Measurements from ENCODE around the gene COG2. TPM values are rescaled to one million over a fixed set of nuclear protein-coding genes. Genes with fewer than 3 reads are reported as not detected.
"Not testable (repeated sequence)": the region's sequence is repeated elsewhere in the genome, so short reads cannot be mapped to it uniquely, and the experiment has no call there.

COG2 gene
- total RNA-seq, 2 donors from 2014 or later: 45.3 to 53.5 TPM

GRCh38 chr1:230651235-230651634, 9.0 kb downstream of the COG2 start:
- intact Hi-C loops (cut with DNase I, micrococcal nuclease): no loop called here
- DNase-seq (no peak), ATAC-seq (no peak)

GRCh38 chr1:230656719-230657118, 14.4 kb downstream of the COG2 start:
- DNase-seq; intact Hi-C loops (cut with DNase I, micrococcal nuclease); ATAC-seq: not testable (repeated sequence)

- DNase-seq; ATAC-seq; intact Hi-C loops (cut with DNase I, micrococcal nuclease): not testable (repeated sequence)
Measured at GRCh38 chr1:230658103-230658502, 15.8 kb downstream of the COG2 start.

GRCh38 chr1:230658691-230659090, 16.4 kb downstream of the COG2 start:
- ATAC-seq: no peak
- intact Hi-C loops (cut with DNase I, micrococcal nuclease): no loop called here
- DNase-seq: no peak

- ATAC-seq (no peak), DNase-seq (no peak)
- intact Hi-C loops (cut with DNase I, micrococcal nuclease): no loop called here
Measured at GRCh38 chr1:230661976-230662375, 19.7 kb downstream of the COG2 start.

- ATAC-seq: no peak
- DNase-seq: no peak
- intact Hi-C loops (cut with DNase I, micrococcal nuclease): no loop called here
Measured at GRCh38 chr1:230668227-230668626, 25.9 kb downstream of the COG2 start.

GRCh38 chr1:230669543-230669942, 27.3 kb downstream of the COG2 start:
- ATAC-seq (no peak), DNase-seq (no peak)
- intact Hi-C loops (cut with DNase I, micrococcal nuclease): no loop called here

GRCh38 chr1:230674581-230674980, 32.3 kb downstream of the COG2 start:
- ATAC-seq (no peak), DNase-seq (no peak)
- intact Hi-C loops (cut with DNase I, micrococcal nuclease): no loop called here

- ATAC-seq (no peak), DNase-seq (no peak)
- intact Hi-C loops (cut with DNase I, micrococcal nuclease): no loop called here
Measured at GRCh38 chr1:230677200-230677599, 34.9 kb downstream of the COG2 start.

- intact Hi-C loops (cut with DNase I, micrococcal nuclease): no loop called here
Measured at GRCh38 chr1:230679192-230679591, 36.9 kb downstream of the COG2 start.

GRCh38 chr1:230679825-230680224, 37.5 kb downstream of the COG2 start:
- ATAC-seq (no peak), DNase-seq (no peak)
- intact Hi-C loops (cut with DNase I, micrococcal nuclease): loop anchor here in 1 of 2 donors (10.0 kb wide), 1 partner anchor 95 kb away; no protein-coding TSS in a partner anchor

More at GRCh38 chr1:230679192-230679591, 36.9 kb downstream of the COG2 start:
- ATAC-seq (no peak), DNase-seq (no peak)

GRCh38 chr1:230680300-230681025, 38.2 kb downstream of the COG2 start:
- no peak for DNase-seq
- no peak for ATAC-seq

GRCh38 chr1:230681599-230681998, 39.3 kb downstream of the COG2 start:
- intact Hi-C loops (cut with DNase I, micrococcal nuclease): loop anchor here in 1 of 2 donors (10.0 kb wide), 1 partner anchor 93 kb away; no protein-coding TSS in a partner anchor
- DNase-seq: no peak
- no peak for ATAC-seq

More at GRCh38 chr1:230680300-230681025, 38.2 kb downstream of the COG2 start:
- intact Hi-C loops (cut with DNase I, micrococcal nuclease): loop anchor here in 1 of 2 donors (10.0 kb wide), 1 partner anchor 94 kb away; no protein-coding TSS in a partner anchor

- intact Hi-C loops (cut with DNase I, micrococcal nuclease): loop anchor here in 1 of 2 donors (10.0 kb wide), 1 partner anchor 93 kb away; no protein-coding TSS in a partner anchor
- ATAC-seq: no peak
- DNase-seq: no peak
Measured at GRCh38 chr1:230682274-230682673, 40.0 kb downstream of the COG2 start.

- ATAC-seq: no peak
- intact Hi-C loops (cut with DNase I, micrococcal nuclease): loop anchor here in 1 of 2 donors (10.0 kb wide), 1 partner anchor 92 kb away; no protein-coding TSS in a partner anchor
- no peak for DNase-seq
Measured at GRCh38 chr1:230682882-230683610, 40.8 kb downstream of the COG2 start.

GRCh38 chr1:230684146-230684545, 41.9 kb downstream of the COG2 start:
- DNase-seq: no peak
- intact Hi-C loops (cut with DNase I, micrococcal nuclease): loop anchor here in 1 of 2 donors (10.0 kb wide), 1 partner anchor 91 kb away; no protein-coding TSS in a partner anchor

GRCh38 chr1:230684998-230685397, 42.7 kb downstream of the COG2 start:
- intact Hi-C loops (cut with DNase I, micrococcal nuclease): loop anchor here in 1 of 2 donors (10.0 kb wide), 1 partner anchor 90 kb away; no protein-coding TSS in a partner anchor
- ATAC-seq: no peak
- no peak for DNase-seq

More at GRCh38 chr1:230684146-230684545, 41.9 kb downstream of the COG2 start:
- ATAC-seq: no peak

GRCh38 chr1:230686747-230687146, 44.5 kb downstream of the COG2 start:
- intact Hi-C loops (cut with DNase I, micrococcal nuclease): loop anchor here in 1 of 2 donors (10.0 kb wide), 1 partner anchor 88 kb away; no protein-coding TSS in a partner anchor
- DNase-seq: no peak
- no peak for ATAC-seq

- no peak for ATAC-seq
- intact Hi-C loops (cut with DNase I, micrococcal nuclease): no loop called here
- no peak for DNase-seq
Measured at GRCh38 chr1:230690101-230690500, 47.8 kb downstream of the COG2 start.
